B cell (primary cell): ENCODE measurements around the gene SSU72.

ENCODE experiments used
- CTCF ChIP-seq: fragments of 200-600 bp; IDR thresholded peaks from one replicate; pipeline ENCODE4 v1.8.0; 2022; ENCODE audit warnings: antibody characterized with exemption, mild to moderate bottlenecking
- EZH2 ChIP-seq: IDR thresholded peaks from 2 replicates; pipeline ENCODE4 v1.6.1; 2012; ENCODE audit warnings: borderline replicate concordance, low read depth, mild to moderate bottlenecking, moderate library complexity, low read length; ENCODE audit not compliant: insufficient read depth, poor library complexity, severe bottlenecking

GRCh38 chr1:1600861-1601563 lies 26.3 kb upstream of the SSU72 start:
- no peak for TF ChIP-seq CTCF
- TF ChIP-seq EZH2: no peak
